Kidney capillary endothelial cell (primary cell): Measurements from ENCODE around the gene BRME1.

Source experiments
- DNase-seq: peaks from one replicate; pipeline ENCODE4 v3.0.0-alpha.2; 2018; ENCODE audit warnings: low spot score

Gene BRME1

GRCh38 chr19:13905634-13906520, at the start of gene BRME1, which contains the start of gene CC2D1A:
BRME1 (minus strand) TSS chr19:13906117; CDS start chr19:13904892, 1,225 bp downstream.
CC2D1A (plus strand) TSS chr19:13906201; CDS start chr19:13906442, 241 bp downstream.
- DNase-seq: peak; percentile 70

DNA sequence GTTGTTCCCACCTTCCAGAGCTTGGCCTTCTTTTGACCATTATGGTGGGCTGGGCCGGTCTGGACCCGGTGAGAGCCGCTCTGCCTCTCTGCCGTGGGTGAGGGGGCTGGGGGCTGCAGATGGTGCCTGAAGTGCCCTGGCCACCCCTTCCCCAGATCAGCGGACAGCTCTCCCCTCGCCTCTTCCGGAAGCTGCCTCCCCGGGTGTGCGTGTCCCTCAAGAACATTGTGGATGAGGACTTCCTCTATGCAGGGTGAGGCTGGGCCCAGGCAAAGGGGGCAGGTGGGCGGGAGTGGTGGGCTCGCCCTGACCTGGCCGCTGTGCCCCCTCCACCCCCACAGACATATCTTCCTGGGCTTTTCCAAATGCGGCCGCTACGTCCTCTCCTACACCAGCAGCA, 48.3 kb upstream of the BRME1 start:
- DNase-seq: no peak

GRCh38 chr19:13952931-13953531, 47.1 kb upstream of the BRME1 start:
- DNase-seq: peak; percentile 36

- DNase-seq: peak; percentile 100
Observed at GRCh38 chr19:13952154-13952930, 46.4 kb upstream of the BRME1 start, which contains the start of gene DCAF15. DCAF15 (plus strand) TSS chr19:13952509; CDS start chr19:13952513, 4 bp downstream.

DNA sequence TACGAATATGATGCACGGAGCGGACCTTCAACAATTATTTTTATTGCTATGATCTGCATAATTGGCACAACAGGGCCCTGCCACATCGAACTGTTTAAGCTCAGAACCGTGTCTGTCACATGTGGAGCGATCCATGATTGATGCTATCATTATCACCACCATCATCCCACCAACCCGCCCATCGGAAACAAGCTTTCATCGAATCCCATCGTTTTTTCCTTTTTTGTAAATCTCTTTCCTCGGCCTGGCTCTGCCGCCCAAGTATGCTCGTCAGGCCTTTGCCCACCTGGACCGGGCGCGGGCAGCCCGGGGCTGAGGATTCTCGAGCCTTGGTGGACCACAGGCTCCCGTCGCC, 45.9 kb upstream of the BRME1 start:
- DNase-seq: no peak

GRCh38 chr19:13951043-13951442, 45.1 kb upstream of the BRME1 start:
- no peak for DNase-seq

DNA sequence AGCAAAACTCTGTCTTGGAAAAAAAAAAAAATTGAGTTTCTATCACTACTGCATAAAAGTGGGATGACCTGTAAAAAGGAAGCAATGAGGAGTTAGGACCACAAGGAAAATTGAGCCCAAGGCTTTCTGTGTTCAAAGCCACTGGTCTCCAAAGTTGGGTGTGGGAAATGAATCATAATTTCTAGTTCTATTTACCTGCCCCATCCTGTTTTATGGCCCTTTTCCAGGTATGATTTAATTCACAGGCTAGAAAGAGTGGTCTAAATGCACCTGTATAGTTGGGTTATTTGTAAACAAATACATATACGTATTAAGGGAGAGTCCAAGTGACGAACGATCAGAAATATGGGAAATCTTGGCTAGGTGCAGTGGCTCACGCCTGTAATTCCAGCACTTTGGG, 40.5 kb upstream of the BRME1 start:
- DNase-seq: no peak

DNA sequence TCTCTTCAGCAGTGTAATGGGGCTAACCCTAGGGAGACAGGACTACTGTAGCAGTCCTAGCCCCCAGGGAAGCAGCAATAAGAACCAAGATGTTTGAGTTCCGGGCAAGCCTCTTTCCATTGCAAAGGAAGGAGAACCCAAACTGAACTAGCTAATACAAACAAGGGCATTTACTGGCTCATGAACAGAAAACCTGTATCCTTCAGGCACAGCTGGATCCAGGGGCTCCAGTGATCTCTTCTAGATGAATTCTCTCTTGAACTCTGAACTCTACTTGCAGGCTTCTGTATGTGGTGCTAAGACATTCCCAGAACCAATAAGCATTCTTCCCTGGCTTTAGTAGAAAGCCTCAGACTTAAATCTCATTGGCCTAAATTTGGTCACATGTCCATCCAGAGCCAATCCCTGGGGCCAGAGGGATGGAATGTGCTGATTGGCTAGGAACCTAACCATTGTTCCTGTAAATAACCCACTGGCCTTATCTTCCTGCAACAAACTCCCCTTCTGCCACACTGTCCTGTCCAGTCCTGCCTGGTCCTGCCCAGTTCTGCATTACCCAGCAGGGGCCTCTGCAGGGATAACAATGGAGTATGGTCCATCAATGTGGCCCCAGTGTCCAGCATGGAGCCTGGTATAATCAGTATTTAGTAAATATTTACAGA, 36.2 kb upstream of the BRME1 start:
- DNase-seq: no peak

GRCh38 chr19:13938301-13939064, 32.6 kb upstream of the BRME1 start, which contains the start of gene PODNL1:
PODNL1 (minus strand) TSS chr19:13938417; CDS start chr19:13938181, 236 bp downstream.
- DNase-seq: no peak

DNA sequence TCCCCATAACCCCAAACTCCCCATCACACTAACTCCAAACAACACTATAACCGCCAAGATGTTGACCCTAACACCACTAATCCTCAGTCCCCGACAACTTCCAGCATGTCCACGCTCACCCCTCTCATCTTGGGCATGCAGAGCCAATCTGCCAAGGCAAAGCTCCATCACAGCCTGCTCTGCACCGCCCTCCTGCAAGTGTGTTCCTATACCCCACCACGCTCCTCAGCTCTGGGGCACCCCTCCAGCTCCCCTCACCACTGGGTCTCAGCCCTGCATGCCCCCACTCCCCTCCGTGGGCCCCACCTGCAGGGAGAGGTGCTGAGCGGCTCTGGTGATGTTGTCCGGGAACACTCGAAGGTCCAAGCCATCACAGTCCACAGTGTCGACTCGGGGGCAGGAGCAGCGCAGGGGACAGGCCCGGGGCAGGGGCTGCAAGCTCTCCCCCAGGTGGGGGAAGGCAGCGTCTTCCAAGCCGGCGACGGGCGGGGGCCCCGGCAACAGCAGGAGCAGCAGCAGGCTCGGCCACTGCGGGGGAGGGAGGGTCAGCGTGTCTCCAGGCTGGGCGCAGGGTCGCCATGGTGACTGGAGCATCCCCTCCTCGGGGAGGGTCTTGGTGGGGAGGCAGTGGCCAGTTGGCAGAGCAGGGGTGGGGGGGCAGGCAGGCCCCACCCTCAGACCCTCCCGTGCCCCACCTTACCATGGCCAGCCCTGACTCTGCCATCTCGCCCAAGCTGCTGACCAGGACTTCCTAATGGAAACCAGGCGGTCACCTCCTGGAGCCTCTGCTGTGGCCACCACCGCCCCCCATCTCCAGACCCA, 31.8 kb upstream of the BRME1 start:
- DNase-seq: no peak

DNA sequence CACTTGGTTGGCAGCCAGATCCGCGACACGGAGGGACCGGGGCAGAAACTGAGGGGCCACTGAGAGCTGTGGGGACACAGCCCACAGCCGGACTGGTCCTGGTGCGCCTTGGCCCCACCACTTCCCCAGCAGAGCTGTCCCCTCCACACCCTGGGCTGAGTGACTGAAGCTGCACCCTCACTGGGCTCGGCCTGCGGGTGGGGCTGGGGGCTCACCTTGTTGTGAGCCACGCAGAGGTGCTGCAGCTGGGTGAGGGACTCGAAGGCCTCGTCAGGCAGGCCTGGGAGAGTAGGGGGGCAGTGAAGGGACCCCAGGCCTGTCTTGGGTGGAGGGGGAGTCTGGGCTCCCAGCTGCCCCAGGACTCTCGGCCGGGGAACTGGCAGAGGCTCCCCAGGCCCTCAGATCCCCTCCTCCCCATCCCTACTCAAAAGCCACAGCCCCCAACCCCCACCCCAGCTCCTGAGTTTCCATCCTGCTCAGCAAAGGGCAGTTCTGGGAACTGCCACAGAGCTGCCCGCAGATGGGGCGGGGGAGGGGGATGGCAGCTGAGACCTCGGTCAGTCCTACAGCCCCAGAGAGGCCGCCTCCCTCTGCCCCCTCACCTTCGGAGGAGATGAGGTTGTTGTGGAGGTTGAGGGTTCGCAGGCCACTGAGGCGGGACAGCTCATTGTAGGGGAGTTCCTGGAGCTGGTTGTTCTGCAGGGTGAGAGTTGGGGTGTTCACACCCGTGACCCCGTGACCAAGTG, 30.0 kb upstream of the BRME1 start:
- no peak for DNase-seq

- DNase-seq: no peak
Observed at GRCh38 chr19:13934785-13935109, 28.8 kb upstream of the BRME1 start.

DNA sequence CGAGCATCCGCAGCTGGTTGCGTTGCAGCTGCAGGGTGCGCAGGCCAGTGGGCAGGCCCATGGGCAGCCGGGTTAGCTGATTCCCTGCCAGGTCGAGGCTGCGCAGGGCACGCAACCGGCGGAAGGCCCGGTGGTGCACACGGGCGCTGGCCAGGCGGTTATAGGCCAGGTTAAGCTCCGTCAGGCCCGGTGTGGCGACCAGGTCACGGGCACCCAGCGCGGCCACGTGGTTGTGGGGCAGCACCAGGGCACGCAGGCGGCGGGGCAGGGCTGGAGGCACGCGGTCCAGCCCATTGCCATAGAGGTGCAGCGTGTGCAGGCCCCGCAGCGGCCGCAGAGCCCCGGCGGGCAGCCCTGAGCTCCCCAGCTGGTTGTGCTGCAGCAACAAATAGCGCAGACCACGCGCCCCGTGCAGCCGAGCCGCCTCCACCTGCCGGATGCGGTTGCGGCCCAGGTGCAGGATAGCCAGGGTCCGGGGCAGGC, 27.0 kb upstream of the BRME1 start:
- no peak for DNase-seq

GRCh38 chr19:13932149-13932637, 26.3 kb upstream of the BRME1 start:
- DNase-seq: no peak

DNA sequence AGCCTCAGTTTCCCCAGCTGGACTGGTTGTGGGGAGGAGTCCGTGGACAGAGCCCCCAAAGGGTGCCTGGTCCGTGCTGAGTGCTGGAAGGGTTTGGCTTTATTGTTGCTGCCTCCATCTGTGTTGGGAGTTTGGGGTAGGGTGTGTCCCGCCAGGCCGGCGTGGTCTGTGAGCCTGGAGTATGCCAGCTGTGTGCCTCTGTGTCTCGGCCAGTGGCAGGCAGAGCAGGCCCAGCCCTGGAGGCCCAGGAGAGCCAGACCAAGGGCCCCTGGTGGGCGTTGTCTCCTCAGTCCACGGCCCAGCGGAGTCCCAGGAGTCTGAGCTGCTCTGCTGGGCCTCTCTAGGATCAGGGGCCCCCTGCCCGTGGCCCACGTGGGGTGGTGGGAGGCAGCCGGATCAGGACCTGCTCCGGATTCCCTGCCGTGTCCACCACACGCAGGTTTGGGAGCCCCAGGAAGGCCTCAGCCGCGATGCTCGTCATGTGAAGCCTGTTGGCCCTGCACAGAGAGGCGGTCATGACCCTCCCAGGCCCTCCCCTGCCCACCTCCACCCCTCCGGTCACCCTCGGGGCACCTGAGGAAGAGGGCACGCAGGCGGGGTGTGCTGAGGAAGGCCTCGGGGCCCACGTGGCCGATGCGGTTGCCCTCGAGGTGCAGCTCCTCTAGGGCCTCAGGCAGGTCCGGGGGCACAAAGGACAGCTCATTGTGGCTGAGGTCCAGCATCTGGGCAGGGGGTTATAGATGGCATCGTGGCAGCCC, 25.7 kb upstream of the BRME1 start:
- DNase-seq: no peak

DNA sequence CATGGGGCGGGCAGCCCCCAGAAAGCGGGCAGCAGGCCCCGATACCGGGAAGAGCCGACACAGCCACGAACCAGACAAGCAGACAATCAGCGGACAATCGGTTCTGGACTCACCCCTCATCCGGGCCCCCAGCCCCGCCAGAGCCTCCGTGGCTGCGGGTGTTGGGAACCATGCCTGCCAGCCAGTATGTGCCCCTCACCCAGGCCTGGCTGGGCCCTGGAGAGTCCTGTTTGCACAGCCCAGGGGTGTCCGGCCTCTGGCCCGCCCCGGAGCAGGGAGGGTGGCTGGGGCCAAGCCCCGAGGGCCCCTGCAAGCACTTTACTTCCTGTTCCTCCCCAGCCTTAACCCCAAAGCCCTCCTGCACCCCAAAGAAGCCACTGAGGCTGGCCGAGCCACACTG, 24.5 kb upstream of the BRME1 start:
- no peak for DNase-seq

GRCh38 chr19:13929956-13930355, 24.0 kb upstream of the BRME1 start:
- DNase-seq: no peak

DNA sequence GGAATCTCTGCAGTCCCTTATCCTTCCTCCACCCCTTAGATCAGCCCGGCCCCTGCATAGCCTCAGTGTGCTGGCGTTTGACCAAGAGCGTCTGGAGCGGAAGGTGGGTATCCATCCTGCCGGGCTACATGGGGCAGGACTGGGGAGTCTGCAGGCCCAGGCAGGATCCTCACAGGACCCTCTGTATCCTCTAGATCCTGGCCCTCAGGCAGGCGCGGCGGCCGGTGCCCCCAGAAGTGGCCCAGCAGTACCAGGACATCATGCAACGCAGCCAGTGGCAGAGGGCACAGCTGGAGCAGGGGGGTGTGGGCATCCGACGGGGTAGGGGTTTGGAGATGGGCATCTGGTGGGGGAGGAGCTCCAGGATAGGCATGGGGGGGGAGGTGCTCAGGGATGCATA, 23.4 kb upstream of the BRME1 start:
- DNase-seq: no peak

DNA sequence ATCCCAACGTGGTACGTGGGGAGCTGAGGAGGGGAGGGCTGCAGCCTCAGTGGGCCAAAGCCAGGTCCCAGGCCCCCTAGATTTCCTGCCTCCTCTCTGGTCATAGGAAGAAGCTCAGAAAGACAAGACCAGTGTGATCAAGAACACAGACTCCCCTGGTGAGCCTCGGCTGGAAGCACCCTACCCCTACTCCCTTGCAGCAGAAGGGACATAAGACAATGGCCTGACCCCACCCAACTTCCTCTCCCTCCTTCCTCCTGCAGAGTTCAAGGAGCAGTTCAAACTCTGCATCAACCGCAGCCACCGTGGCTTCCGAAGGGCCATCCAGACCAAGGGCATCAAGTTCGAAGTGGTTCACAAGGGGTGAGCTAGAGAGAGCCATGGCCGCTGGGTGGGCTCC, 20.8 kb upstream of the BRME1 start:
- DNase-seq: no peak
